Mammary epithelial cell (primary cell): ENCODE results near the gene CLEC2D.

Experiments used
- EZH2 ChIP-seq: IDR thresholded peaks from 2 replicates; pipeline ENCODE4 v1.6.1; 2012; ENCODE audit warnings: low read length, inconsistent platforms, borderline replicate concordance
- TF ChIP-seq, protein P1 (sequence below), 2 donors: IDR thresholded peaks in 1 of 2; conservative IDR thresholded peaks in 1 of 2; 2 replicates each; pipeline ENCODE4 v1.5.1; 2011 to 2012; ENCODE audit warnings: inconsistent platforms in 2 of 2, low read length in 2 of 2, mild to moderate bottlenecking in 2 of 2, control low read depth in 1 of 2, low read depth in 1 of 2; ENCODE audit not compliant: insufficient read depth in 1 of 2; ENCODE audit errors: extremely low read depth in 1 of 2

DNA sequence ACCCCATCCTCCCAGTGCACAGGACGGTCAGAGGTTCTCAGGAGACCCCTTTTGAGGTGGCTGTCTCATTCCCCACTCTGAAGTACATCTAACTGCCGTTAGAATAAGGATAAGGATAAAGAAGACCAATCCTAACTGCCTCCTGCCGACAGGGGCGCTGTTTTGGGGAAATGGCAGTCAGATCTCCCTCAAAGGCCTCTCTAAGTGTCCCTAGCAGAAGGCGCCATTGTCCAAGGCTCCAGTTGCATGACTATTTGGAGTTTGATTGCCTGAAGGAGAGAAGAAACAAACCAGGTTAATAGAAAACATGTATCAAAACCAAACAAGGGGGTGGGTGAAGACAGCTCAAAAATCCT is 32.7 kb upstream of the CLEC2D start:
- no peak for TF ChIP-seq EZH2
- TF ChIP-seq, protein P1, sequence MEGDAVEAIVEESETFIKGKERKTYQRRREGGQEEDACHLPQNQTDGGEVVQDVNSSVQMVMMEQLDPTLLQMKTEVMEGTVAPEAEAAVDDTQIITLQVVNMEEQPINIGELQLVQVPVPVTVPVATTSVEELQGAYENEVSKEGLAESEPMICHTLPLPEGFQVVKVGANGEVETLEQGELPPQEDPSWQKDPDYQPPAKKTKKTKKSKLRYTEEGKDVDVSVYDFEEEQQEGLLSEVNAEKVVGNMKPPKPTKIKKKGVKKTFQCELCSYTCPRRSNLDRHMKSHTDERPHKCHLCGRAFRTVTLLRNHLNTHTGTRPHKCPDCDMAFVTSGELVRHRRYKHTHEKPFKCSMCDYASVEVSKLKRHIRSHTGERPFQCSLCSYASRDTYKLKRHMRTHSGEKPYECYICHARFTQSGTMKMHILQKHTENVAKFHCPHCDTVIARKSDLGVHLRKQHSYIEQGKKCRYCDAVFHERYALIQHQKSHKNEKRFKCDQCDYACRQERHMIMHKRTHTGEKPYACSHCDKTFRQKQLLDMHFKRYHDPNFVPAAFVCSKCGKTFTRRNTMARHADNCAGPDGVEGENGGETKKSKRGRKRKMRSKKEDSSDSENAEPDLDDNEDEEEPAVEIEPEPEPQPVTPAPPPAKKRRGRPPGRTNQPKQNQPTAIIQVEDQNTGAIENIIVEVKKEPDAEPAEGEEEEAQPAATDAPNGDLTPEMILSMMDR (conservative IDR thresholded peaks at IDR 0.05 in 1 of 2, IDR thresholded peaks at IDR 0.05 in 1 of 2; ENCODE audit: extremely low read depth in 1 of 2, insufficient read depth in 1 of 2, low read depth in 1 of 2, low read length in 2 of 2): no peak
